ENCODE results near the gene CORO6. TPM values are rescaled to one million over a fixed set of nuclear protein-coding genes. Genes with fewer than 3 reads are reported as not detected.

CORO6 gene
- total and polyA plus RNA-seq, 2 experiments from 2014 or later: 2.6 to 5.2 TPM

GRCh38 chr17:29613352-29613837 lies 9.3 kb downstream of the CORO6 start (continued):
- TF ChIP-seq, protein P1, sequence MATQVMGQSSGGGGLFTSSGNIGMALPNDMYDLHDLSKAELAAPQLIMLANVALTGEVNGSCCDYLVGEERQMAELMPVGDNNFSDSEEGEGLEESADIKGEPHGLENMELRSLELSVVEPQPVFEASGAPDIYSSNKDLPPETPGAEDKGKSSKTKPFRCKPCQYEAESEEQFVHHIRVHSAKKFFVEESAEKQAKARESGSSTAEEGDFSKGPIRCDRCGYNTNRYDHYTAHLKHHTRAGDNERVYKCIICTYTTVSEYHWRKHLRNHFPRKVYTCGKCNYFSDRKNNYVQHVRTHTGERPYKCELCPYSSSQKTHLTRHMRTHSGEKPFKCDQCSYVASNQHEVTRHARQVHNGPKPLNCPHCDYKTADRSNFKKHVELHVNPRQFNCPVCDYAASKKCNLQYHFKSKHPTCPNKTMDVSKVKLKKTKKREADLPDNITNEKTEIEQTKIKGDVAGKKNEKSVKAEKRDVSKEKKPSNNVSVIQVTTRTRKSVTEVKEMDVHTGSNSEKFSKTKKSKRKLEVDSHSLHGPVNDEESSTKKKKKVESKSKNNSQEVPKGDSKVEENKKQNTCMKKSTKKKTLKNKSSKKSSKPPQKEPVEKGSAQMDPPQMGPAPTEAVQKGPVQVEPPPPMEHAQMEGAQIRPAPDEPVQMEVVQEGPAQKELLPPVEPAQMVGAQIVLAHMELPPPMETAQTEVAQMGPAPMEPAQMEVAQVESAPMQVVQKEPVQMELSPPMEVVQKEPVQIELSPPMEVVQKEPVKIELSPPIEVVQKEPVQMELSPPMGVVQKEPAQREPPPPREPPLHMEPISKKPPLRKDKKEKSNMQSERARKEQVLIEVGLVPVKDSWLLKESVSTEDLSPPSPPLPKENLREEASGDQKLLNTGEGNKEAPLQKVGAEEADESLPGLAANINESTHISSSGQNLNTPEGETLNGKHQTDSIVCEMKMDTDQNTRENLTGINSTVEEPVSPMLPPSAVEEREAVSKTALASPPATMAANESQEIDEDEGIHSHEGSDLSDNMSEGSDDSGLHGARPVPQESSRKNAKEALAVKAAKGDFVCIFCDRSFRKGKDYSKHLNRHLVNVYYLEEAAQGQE (IDR thresholded peaks at IDR 0.05; ENCODE audit: unreplicated experiment): no peak
- TF ChIP-seq STAT1 (IDR thresholded peaks at IDR 0.05; ENCODE audit: unreplicated experiment): no peak

DNA sequence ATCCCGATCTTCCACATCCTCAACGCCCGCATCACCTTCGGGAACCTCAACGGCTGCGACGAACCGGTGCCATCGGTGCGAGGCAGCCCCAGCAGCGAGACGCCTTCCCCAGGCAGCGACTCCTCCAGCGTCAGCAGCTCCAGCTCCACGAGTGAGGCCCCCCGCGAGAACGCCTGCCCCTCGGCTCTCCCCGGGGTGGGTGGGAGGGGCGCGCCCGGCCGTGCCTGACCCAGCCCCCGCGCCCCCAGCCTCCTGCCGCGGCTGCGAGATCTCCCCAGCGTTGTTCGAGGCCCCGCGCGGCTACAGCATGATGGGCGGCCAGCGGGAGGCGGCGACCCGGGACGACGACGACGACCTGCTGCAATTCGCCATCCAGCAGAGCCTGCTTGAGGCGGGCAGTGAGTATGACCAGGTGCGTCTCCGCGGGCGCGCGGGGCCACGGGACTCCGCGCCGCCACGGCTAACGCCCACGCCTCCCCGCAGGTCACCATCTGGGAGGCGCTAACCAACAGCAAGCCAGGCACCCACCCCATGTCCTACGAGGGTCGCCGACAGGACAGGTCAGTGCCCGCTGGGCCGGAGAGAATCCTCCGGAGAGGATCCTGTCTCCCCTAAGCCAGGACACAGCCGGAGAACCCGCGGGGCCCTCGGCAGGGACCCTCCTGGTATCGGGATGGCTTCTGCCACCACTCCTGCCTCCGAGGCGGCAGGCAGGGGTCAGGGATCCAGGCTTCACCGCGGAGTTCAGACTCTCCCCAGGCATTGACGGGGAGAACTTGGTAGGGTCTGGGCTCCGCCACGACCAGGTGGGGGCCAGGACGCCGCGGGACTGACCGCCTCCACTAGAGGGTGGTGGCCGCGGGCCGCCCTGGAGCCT lies 10.1 kb downstream of the CORO6 start:
- peak overlapping the region; percentile 67; the same call in 1 of the 2 replicates for H3K4me3 ChIP-seq
- no peak overlapping the region for H3K4me3 Mint-ChIP-seq
- H3K4me1 Mint-ChIP-seq: peaks cover 24% of the 10 kb centered on the region
- DNase-seq (ENCODE audit: low spot score): peak; percentile 38
- no peaks in the 10 kb centered on the region; the same call in 1 of the 2 replicates for H3K36me3 ChIP-seq (ENCODE audit: insufficient read depth)
- H3K79me2 ChIP-seq (replicated peaks; ENCODE audit: insufficient read depth): no peaks in the 10 kb centered on the region
- H2AFZ ChIP-seq: no peak overlapping the region
- H3K27me3 ChIP-seq (ENCODE audit: insufficient read depth): peaks cover 46% of the 10 kb centered on the region
- 0 out of 2 replicates have a peak, but pooled peaks cover 4% of the 10 kb centered on the region for H3F3A ChIP-seq (replicated peaks; ENCODE audit: low read depth)
- H3K27ac ChIP-seq (ENCODE audit: low read depth): no peak overlapping the region
- ATAC-seq: peak; percentile 4
- no peaks in the 10 kb centered on the region; the same call in 2 of the 3 replicates for H3K9me3 Mint-ChIP-seq
- H3K36me3 Mint-ChIP-seq (ENCODE audit: low read depth): peaks cover 4% of the 10 kb centered on the region; the same call in 2 of the 3 replicates
- H3K4me1 ChIP-seq (ENCODE audit: insufficient read depth): peaks cover 24% of the 10 kb centered on the region
- H4K20me1 ChIP-seq (replicated peaks; ENCODE audit: insufficient read depth): peaks cover 5% of the 10 kb centered on the region; the same call in 1 of the 2 replicates
- no peak overlapping the region for H3K27ac Mint-ChIP-seq
- no peaks in the 10 kb centered on the region for H3K9me2 ChIP-seq (ENCODE audit: insufficient read depth)
- peak overlapping the region; percentile 55; the same call in 1 of the 2 replicates for H3K4me2 ChIP-seq
- H3K27me3 Mint-ChIP-seq (ENCODE audit: insufficient read depth, low read depth, poor library complexity): peaks cover 42% of the 10 kb centered on the region
- TF ChIP-seq POLR2AphosphoS5 (IDR thresholded peaks at IDR 0.05; ENCODE audit: low read depth): no peak
- no peak for TF ChIP-seq EZH2phosphoT487 (IDR thresholded peaks at IDR 0.05; ENCODE audit: unreplicated experiment)
- TF ChIP-seq, protein P2, sequence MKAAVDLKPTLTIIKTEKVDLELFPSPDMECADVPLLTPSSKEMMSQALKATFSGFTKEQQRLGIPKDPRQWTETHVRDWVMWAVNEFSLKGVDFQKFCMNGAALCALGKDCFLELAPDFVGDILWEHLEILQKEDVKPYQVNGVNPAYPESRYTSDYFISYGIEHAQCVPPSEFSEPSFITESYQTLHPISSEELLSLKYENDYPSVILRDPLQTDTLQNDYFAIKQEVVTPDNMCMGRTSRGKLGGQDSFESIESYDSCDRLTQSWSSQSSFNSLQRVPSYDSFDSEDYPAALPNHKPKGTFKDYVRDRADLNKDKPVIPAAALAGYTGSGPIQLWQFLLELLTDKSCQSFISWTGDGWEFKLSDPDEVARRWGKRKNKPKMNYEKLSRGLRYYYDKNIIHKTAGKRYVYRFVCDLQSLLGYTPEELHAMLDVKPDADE (IDR thresholded peaks at IDR 0.05): no peak
- no peak for TF ChIP-seq CREB1 (CRISPR knock-in tag; IDR thresholded peaks at IDR 0.05; ENCODE audit: low read depth)
- TF ChIP-seq ZNF114 (CRISPR knock-in tag; IDR thresholded peaks at IDR 0.05): no peak
- TF ChIP-seq, protein P1 (IDR thresholded peaks at IDR 0.05; ENCODE audit: unreplicated experiment): no peak
- no peak for TF ChIP-seq NANOG (IDR thresholded peaks at IDR 0.05; ENCODE audit: borderline replicate concordance)
- TF ChIP-seq STAT1 (IDR thresholded peaks at IDR 0.05; ENCODE audit: unreplicated experiment): no peak
- TF ChIP-seq CTCF (conservative IDR thresholded peaks at IDR 0.05; ENCODE audit: low read depth in 2 of 2): no peak
